Ishikawa (cell line): ENCODE data around the gene DOCK1.

Source experiments
- EP300 ChIP-seq: IDR thresholded peaks from 2 replicates; pipeline ENCODE4 v1.6.1; 2012; ENCODE audit warnings: borderline replicate concordance
- FOXM1 ChIP-seq: IDR thresholded peaks from 2 replicates; pipeline ENCODE4 v1.6.1; 2012; ENCODE audit warnings: low read depth, borderline replicate concordance
- RAD21 ChIP-seq: IDR thresholded peaks from 2 replicates; pipeline ENCODE4 v1.6.1; 2012; ENCODE audit warnings: low read depth
- TAF1 ChIP-seq: IDR thresholded peaks from 2 replicates; pipeline ENCODE4 v1.6.1; 2012; ENCODE audit warnings: low read depth, mild to moderate bottlenecking

DNA sequence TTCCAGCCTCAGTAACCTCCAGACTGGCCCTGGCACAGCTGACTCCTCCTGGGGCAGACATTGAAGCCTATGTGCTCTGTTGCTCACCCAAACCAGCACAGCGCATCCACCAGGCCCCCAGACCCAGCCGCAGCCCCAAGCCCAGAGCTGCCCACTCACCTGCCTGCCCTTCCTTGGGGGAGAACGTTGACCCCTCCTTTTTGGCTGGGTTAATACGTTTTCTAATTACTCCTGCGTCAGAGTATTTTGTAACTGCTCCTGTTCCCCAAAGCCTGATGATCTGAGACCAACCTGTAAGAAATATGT, 536.9 kb downstream of the DOCK1 start:
- TF ChIP-seq EP300: no peak
- TF ChIP-seq FOXM1: no peak
- TF ChIP-seq TAF1: no peak
- TF ChIP-seq RAD21: no peak
